Activated CD4-positive, alpha-beta memory T cell treated with anti-CD3 and anti-CD28 coated beads, Interleukin-2, amount 10 ng/mL, durations not matched to agents 7 days and 5 days (primary cell): Measurements from ENCODE around the gene BID. TPM values are rescaled to one million over a fixed set of nuclear protein-coding genes. Genes with fewer than 3 reads are reported as not detected.
A peak's percentile ranks its signal among the peaks of the same experiment; 100 is the strongest.
"Not testable (repeated sequence)": the region's sequence is repeated elsewhere in the genome, so short reads cannot be mapped to it uniquely, and the experiment has no call there.

ENCODE experiments used
- CTCF ChIA-PET: fragments of 350-600 bp; sonication (Branson Sonifier 250); formaldehyde crosslinking; loops from one replicate; lab custom pipeline; 2021; ENCODE audit warnings: antibody characterized with exemption, inconsistent platforms; lab: Charles Lee
- POLR2A ChIA-PET: fragments of 350-600 bp; sonication (Branson Sonifier 250); formaldehyde crosslinking; loops from one replicate; lab custom pipeline; 2021; ENCODE audit warnings: antibody characterized with exemption; lab: Charles Lee
- DNase-seq: peaks from one replicate; pipeline ENCODE4 v3.0.0-alpha.2; 2020
- H3K27ac Mint-ChIP-seq: one replicate; pipeline ENCODE4 v1.8.0; 2021; ENCODE audit warnings: mild to moderate bottlenecking, mixed read lengths
- H3K27me3 Mint-ChIP-seq: one replicate; pipeline ENCODE4 v1.8.0; 2021; ENCODE audit warnings: mixed read lengths
- H3K36me3 Mint-ChIP-seq: one replicate; pipeline ENCODE4 v1.8.0; 2021; ENCODE audit warnings: low read depth, mixed read lengths
- H3K4me1 Mint-ChIP-seq: one replicate; pipeline ENCODE4 v1.8.0; 2021; ENCODE audit warnings: mixed read lengths
- H3K4me3 Mint-ChIP-seq: one replicate; pipeline ENCODE4 v1.8.0; 2021; ENCODE audit warnings: mild to moderate bottlenecking, mixed read lengths
- H3K9me3 Mint-ChIP-seq: one replicate; pipeline ENCODE4 v1.8.0; 2021; ENCODE audit warnings: mixed read lengths
- total RNA-seq, 2 experiments: library from RNA; stranded (reverse); gene quantifications; one replicate each; pipeline ENCODE4 v1.2.3, GENCODE V29; 2021

BID gene
- total RNA-seq, 2 experiments from 2014 or later = 21.4 to 25.7 TPM

DNA sequence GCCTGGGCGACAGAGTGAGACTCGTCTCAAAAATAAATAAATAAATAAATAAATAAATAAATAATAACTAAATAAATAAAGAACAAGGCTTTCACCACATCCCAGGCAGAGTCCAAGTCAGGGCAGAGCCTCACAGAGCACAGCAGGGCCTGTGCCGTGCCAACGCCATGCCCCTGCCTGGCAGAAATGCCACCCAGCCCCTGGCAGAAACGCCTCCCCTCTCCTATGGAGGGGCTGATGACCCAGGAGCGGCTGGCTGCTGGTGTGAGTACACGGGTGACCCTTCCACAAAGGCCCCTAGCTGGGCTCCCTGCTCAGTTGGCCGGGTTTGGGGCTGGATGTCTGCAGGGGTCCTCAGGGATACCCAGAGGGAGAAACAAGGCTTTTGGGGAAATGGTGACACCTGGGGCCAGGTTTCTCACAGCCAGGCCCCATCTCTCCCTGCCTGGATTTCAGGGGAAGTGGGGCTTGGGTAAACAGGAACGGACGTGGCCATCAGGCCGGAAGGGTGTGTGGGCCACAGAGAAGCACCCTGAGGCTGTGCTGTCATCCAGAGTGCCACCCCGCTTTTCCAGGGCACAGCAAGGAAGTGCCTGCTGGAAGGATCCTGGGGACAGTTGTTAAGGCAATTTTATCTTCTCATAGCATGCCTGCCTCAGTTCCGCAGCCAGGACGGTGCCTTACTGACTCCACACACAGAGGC lies 5.1 kb downstream of the BID start:
- CTCF ChIA-PET = interaction anchor here (1.4 to 6.8 kb wide), 2 partner anchors 17 to 27 kb away, joined by 4 to 32 read pairs; no protein-coding TSS in a partner anchor
- no peaks in the 10 kb centered on the region for H3K36me3 Mint-ChIP-seq
- no peak for DNase-seq
- H3K27ac Mint-ChIP-seq = no peak overlapping the region
- H3K9me3 Mint-ChIP-seq = no peaks in the 10 kb centered on the region
- H3K27me3 Mint-ChIP-seq = peaks cover 50% of the 10 kb centered on the region
- H3K4me1 Mint-ChIP-seq = peaks cover 31% of the 10 kb centered on the region
- POLR2A ChIA-PET = interaction anchor here (1.1 to 2.4 kb wide), 2 partner anchors 8 to 10 kb away, joined by 3 to 7 read pairs; no protein-coding TSS in a partner anchor
- no peak overlapping the region for H3K4me3 Mint-ChIP-seq

DNA sequence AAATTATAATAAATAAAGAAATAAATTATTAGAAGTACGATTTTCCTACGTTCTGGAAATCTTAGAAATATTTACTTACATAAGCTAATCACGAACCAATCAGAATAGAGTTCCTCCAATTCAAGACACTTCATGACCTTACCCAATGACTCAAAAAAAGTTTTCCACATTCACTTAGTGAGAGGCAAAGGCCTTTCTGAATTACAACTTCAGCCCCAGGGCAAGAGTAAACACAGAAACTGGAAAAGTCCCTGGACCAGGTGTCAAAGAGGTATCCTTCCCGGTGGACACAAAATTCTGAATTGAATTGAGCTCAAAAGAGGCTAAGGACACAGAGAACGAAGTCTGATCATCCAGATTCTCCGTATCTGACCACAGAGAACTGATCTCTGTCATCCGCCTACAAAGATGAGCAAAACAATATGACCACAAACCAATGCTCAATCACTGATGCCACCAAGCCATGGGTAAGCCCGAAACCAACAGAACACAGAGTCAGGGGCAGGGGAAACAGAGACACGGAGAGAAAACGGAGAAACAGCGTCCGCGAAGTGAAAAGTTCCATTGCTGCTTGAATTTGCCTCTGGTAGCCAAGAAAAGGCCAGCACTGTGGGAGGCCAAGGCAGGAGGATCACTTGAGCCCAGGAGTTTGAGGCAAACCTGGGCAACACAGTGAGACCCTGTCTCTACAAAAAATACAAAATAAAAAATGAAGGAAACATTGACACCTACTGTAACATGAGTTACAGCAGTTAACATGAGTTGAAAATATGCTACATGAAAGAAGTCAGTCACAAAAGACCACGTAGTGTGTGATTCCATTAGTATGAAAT lies 6.8 kb downstream of the BID start:
- POLR2A ChIA-PET = interaction anchor here (1.2 to 2.4 kb wide), 5 partner anchors 10 to 311 kb away, joined by 3 to 7 read pairs (median 6); partner anchors contain the start of genes BCL2L13 and PEX26
- peaks cover 19% of the 10 kb centered on the region for H3K4me1 Mint-ChIP-seq
- H3K4me3 Mint-ChIP-seq = peak overlapping the region; percentile 8
- H3K27ac Mint-ChIP-seq = peak overlapping the region; percentile 7
- H3K9me3 Mint-ChIP-seq = no peaks in the 10 kb centered on the region
- CTCF ChIA-PET = interaction anchor here (1.0 to 6.8 kb wide), 4 partner anchors 15 to 26 kb away, joined by 3 to 32 read pairs (median 4); no protein-coding TSS in a partner anchor
- H3K27me3 Mint-ChIP-seq = peaks cover 41% of the 10 kb centered on the region
- no peaks in the 10 kb centered on the region for H3K36me3 Mint-ChIP-seq
- DNase-seq = peak; percentile 74

DNA sequence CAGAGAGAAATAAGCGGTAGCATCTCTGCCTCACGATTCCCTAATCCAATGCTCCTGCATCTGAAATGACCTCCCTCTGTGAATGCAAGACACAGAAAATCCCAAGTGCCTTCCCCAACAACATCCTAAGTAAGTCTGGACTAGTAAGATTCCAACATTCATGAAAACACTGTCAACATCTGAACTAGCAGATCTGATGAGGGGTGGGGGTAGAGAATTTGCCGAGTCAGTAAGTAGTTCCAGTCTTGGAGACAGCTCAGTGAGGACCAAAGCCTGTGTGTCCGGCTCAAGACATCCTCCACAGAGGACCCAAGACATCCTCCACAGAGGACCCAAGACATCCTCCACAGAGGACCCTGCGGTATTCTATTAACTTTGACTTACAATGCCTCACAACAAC lies 9.4 kb downstream of the BID start:
- not testable (repeated sequence) for H3K4me3 Mint-ChIP-seq, H3K36me3 Mint-ChIP-seq, DNase-seq, H3K9me3 Mint-ChIP-seq, H3K27ac Mint-ChIP-seq
- Mint-ChIP-seq H3K27me3 (peaks cover 33% of the 10 kb centered on the region), H3K4me1 (peaks cover 15% of the 10 kb centered on the region)
- ChIA-PET POLR2A (interaction anchor here (1.2 kb wide), 1 partner anchor 9 kb away, joined by 4 read pairs; no protein-coding TSS in a partner anchor), CTCF (interaction anchor here (2.0 to 6.8 kb wide), 2 partner anchors 21 to 311 kb away, joined by 7 to 32 read pairs; no protein-coding TSS in a partner anchor)

DNA sequence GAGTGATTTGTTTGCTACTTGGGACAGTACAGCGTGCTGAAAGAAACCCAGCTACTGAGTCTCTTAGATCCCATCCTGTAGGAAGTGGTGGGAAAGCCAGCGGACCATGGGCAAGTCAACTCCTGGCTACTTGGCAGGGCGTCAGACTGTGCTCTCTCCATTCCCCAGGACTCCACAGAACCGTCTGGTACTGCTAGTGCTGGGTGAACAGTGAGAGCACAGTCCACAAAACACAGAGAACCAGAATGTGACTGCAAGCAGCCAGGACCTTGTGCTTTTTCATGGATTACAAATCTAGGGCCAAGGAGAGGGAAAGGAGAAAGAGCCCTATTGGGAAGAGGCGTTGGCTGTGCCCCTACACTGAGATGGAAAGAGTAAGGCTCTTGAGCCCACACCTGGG lies 10.2 kb downstream of the BID start:
- Mint-ChIP-seq H3K36me3 (no peaks in the 10 kb centered on the region), H3K27ac (no peak overlapping the region), H3K4me3 (no peak overlapping the region), H3K4me1 (peaks cover 15% of the 10 kb centered on the region), H3K9me3 (no peaks in the 10 kb centered on the region), H3K27me3 (peaks cover 32% of the 10 kb centered on the region)
- ChIA-PET POLR2A (no interaction called here), CTCF (interaction anchor here (6.8 kb wide), 1 partner anchor 22 kb away, joined by 32 read pairs; no protein-coding TSS in a partner anchor)
- no peak for DNase-seq

DNA sequence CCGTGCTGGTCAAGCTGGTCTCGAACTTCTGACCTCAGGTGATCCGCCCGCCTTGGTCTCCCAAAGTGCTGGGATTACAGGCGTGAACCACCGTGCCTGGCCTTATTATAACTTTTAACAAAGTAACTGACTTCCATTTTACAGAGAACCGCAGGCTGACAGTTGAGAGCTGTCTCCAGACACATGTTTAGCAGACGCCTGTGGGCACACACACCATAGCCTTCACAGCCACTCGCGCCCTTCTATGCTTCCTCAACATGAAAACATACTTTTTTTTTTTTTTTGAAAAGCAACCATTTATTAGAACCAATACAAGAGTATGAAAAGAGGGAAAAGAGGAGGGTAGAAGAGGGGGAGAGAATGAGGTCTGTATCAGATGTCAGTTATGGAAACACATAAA lies 10.8 kb downstream of the BID start:
- POLR2A ChIA-PET, H3K9me3 Mint-ChIP-seq, H3K36me3 Mint-ChIP-seq, H3K27ac Mint-ChIP-seq, H3K4me3 Mint-ChIP-seq, DNase-seq: not testable (repeated sequence)
- Mint-ChIP-seq H3K4me1 (peaks cover 15% of the 10 kb centered on the region), H3K27me3 (peaks cover 32% of the 10 kb centered on the region)
- CTCF ChIA-PET = interaction anchor here (1.0 kb wide), 1 partner anchor 22 kb away, joined by 4 read pairs; no protein-coding TSS in a partner anchor

DNA sequence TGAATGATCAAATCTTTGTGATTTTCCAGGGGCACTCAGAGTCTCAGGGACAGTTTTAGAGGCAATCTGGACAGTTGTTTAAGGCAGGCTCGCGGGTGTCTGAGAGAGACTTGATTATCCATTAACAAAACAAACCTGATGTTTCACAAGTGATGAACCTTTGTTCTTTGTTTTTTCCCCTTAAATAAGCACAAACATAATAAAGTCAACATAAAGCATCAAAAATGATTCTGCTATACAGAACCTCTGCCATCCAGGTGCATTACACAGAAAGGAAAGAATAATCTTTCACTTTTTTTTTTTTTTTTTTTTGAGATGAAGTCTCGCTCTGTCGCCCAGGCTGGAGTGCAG lies 13.2 kb downstream of the BID start:
- peaks cover 2% of the 10 kb centered on the region for H3K4me1 Mint-ChIP-seq
- CTCF ChIA-PET = no interaction called here
- H3K36me3 Mint-ChIP-seq = no peaks in the 10 kb centered on the region
- no peaks in the 10 kb centered on the region for H3K9me3 Mint-ChIP-seq
- DNase-seq = no peak
- no peak overlapping the region for H3K4me3 Mint-ChIP-seq
- H3K27me3 Mint-ChIP-seq = peaks cover 24% of the 10 kb centered on the region
- H3K27ac Mint-ChIP-seq = no peak overlapping the region
- POLR2A ChIA-PET = no interaction called here

DNA sequence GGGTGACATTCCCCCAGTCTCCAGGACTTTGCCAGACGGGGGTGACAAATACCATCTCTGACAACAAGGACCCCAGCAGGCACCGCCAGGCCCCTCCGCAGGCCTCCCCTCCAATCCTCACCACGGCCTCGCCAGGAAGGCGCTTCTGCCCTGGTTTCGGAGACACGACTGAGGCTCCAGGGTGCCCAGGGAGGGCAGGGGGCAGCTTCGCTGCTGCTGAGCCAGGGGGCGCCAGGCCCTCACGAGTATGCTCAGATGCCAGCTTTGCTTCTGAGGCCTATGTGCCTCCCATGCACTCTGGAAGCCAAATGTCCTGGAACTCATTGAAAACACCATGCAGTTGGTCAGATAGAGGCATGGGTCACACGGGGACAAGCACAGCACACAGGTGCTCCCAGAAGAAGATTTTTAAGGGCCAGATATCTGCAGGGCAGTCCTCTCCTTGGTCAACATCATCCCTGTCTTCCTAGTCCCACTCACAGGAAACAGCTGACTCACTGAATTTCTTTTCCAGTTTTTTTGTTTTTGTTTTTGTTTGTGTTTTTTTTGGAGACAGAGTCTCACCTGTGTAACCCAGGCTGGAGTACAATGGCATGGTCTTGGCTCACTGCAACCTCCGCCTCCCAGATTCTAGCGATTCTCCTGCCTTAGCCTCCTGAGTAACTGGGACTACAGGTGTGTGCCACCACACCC lies 19.9 kb downstream of the BID start:
- Mint-ChIP-seq H3K36me3 (no peaks in the 10 kb centered on the region), H3K27ac (no peak overlapping the region), H3K4me3 (no peak overlapping the region), H3K27me3 (no peaks in the 10 kb centered on the region), H3K4me1 (no peaks in the 10 kb centered on the region), H3K9me3 (no peaks in the 10 kb centered on the region)
- ChIA-PET POLR2A (interaction anchor here (1.0 kb wide), 1 partner anchor 31 kb away, joined by 3 read pairs; no protein-coding TSS in a partner anchor), CTCF (interaction anchor here (0.7 to 3.1 kb wide), 2 partner anchors 8 to 31 kb away, joined by 4 to 27 read pairs; no protein-coding TSS in a partner anchor)
- peak; percentile 36 for DNase-seq

DNA sequence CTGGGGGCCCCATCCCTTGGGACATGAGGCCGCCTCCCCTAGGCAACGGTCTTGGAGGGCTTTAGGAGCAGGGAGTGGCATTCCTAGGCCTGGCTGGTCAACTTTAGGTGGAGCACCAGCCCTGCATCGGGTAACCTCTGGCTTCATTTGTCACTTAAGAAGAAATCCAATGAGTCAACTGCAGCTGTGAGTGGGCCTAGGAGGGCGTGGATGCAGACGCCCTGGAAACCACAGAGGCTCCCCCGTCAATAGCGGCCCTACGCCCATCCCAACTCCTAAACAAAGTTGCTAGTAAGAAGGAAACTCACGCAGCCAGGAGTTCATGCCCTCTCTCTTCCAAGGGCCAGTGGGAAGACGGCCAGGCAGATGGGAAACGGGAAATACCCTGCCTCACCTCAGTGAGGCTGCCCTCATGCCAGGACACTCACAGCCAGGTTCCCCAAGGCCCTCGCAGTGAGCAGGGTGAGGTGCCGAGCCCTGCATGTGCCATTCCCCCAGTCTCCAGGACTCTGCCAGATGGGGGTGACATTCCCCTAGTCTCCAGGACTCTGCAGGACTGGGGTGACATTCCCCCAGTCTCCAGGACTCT lies 20.8 kb downstream of the BID start:
- Mint-ChIP-seq H3K36me3 (no peaks in the 10 kb centered on the region), H3K27me3 (no peaks in the 10 kb centered on the region), H3K27ac (no peak overlapping the region), H3K4me1 (no peaks in the 10 kb centered on the region), H3K9me3 (no peaks in the 10 kb centered on the region), H3K4me3 (no peak overlapping the region)
- ChIA-PET CTCF (interaction anchor here (0.7 to 3.1 kb wide), 4 partner anchors 7 to 255 kb away, joined by 3 to 27 read pairs (median 4); no protein-coding TSS in a partner anchor), POLR2A (no interaction called here)
- no peak for DNase-seq

DNA sequence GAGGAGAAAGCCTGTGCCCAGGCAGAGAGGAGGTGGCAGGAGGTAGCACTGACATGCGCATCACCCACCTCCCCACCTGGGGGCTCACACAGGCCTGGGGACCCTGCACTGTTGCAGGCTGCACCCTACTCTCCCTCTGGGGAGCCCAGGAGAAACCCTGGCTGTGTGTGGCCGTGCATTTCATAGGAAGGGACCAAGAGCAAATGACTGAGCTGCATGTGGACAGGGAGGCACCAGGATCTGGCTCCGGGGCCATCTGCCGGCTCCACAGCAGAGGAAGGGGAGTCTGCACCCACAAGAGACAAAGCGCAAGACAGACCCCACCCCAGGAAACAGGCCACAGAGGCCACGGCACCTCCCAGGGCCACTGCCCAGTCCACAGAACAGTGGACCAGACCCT lies 22.7 kb downstream of the BID start:
- Mint-ChIP-seq H3K36me3 (no peaks in the 10 kb centered on the region), H3K27me3 (no peaks in the 10 kb centered on the region), H3K4me1 (no peaks in the 10 kb centered on the region), H3K9me3 (no peaks in the 10 kb centered on the region), H3K4me3 (no peak overlapping the region), H3K27ac (no peak overlapping the region)
- no peak for DNase-seq
- ChIA-PET CTCF (interaction anchor here (0.9 to 1.7 kb wide), 4 partner anchors 9 to 33 kb away, joined by 3 to 5 read pairs (median 4); no protein-coding TSS in a partner anchor), POLR2A (no interaction called here)

DNA sequence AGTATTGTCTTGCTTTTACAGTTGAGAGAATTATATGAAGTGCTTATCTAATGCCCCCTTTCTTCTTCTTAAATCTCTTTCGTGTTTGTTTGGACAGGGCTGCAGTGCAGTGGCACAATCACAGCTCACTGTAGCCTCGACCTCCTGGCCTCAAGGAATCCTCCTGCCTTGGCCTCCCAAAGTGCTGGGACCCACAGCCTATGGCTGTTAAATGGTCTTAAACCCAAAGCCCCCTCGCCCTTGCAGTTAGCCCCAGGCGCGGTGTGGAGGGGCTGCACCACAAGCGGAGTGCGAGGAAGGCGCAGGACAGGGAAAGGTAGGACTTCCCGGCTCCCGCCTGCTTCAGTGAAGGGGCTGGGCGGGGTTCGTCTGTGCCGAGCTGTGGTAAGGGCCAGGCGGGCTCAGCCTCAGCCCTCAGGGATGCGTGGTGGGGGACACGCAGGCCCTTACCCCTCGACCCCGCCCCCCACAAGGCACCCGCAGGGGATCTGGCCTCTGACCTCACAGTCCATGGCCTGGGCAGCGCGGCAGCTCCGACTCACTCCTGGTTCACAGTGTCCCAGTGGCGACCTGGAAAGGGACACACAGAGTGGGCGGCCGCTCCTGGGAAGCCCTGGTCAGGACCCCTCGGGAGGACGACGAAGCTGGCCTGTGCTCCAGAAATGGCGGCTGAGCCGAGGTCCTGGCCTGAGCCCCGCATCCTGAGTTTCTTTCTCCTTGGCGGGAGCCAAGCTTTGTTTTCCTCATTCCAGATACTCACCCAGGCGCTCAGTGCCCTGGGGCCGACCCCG lies 24.5 kb downstream of the BID start:
- no peaks in the 10 kb centered on the region for H3K36me3 Mint-ChIP-seq
- no peak overlapping the region for H3K4me3 Mint-ChIP-seq
- no peak for DNase-seq
- ChIA-PET CTCF (no interaction called here), POLR2A (no interaction called here)
- no peaks in the 10 kb centered on the region for H3K4me1 Mint-ChIP-seq
- H3K9me3 Mint-ChIP-seq = no peaks in the 10 kb centered on the region
- H3K27ac Mint-ChIP-seq = no peak overlapping the region
- no peaks in the 10 kb centered on the region for H3K27me3 Mint-ChIP-seq

DNA sequence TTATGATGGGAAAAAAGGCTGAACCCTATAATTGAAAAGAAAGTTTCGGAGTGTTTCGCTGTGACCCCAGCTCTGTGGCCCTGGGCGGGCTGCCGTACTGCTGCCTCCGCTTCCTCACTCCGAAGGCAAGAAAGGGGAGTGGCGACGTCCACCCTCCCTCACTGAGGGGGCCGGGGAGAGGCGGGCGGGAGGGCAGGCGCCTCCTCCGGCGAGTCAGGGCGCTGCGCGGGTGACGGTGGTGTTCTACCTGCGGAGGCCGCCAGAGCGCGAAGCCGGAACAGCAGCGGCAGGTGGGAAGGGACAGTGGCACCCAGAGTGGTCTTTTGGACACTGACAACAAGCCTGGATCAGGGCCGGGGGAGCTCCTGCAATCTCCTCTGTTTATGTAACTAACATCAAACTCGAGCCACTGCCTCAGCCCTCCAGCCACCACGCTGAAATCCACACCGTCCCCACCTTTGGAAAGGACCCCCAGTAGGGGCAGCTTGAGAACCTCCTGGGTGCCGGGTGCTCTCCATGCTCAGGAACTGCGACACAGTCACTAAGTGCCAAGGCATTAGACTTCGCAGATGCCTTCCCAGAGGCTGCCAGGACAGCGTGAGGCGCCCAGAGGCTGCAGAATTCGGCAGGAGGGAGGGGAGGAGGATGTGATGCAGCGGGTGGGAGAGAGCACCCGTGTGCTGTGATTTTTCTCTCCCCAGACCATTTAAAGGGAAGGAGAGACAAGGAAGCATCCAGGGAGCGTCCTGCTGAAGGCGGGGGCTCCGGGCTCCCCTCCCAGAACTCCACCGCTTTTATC lies 25.5 kb downstream of the BID start:
- Mint-ChIP-seq H3K4me3 (no peak overlapping the region), H3K36me3 (no peaks in the 10 kb centered on the region), H3K27ac (no peak overlapping the region), H3K9me3 (no peaks in the 10 kb centered on the region), H3K27me3 (no peaks in the 10 kb centered on the region), H3K4me1 (no peaks in the 10 kb centered on the region)
- CTCF ChIA-PET = interaction anchor here (0.7 kb wide), 1 partner anchor 391 kb away, joined by 3 read pairs; no protein-coding TSS in a partner anchor
- DNase-seq = no peak
- POLR2A ChIA-PET = no interaction called here
